Measurements from ENCODE around the gene BRK1.
"Not testable (repeated sequence)": the region's sequence is repeated elsewhere in the genome, so short reads cannot be mapped to it uniquely, and the experiment has no call there.

BRK1 gene

GRCh38 chr3:10115326-10116137 is at the start of gene BRK1:
BRK1 (plus strand) TSS chr3:10115675; CDS start chr3:10115702, 27 bp downstream.
- DNase-seq (ENCODE audit: low spot score) = peak; percentile 96

GRCh38 chr3:10070077-10070476 is 45.4 kb upstream of the BRK1 start:
- not testable (repeated sequence) for DNase-seq (ENCODE audit: low spot score)

- no peak for DNase-seq (ENCODE audit: low spot score)
These were observed 40.8 kb upstream of the BRK1 start for GRCh38 chr3:10074666-10075065.

GRCh38 chr3:10081871-10082270 is 33.6 kb upstream of the BRK1 start:
- DNase-seq (ENCODE audit: low spot score) = no peak

GRCh38 chr3:10085738-10086137 is 29.7 kb upstream of the BRK1 start:
- no peak for DNase-seq (ENCODE audit: low spot score)

GRCh38 chr3:10088256-10088655 is 27.2 kb upstream of the BRK1 start:
- no peak for DNase-seq (ENCODE audit: low spot score)

GRCh38 chr3:10090179-10090578 is 25.3 kb upstream of the BRK1 start:
- DNase-seq (ENCODE audit: low spot score) = no peak

- not testable (repeated sequence) for DNase-seq (ENCODE audit: low spot score)
These were observed 24.7 kb upstream of the BRK1 start for GRCh38 chr3:10090774-10091173.

- not testable (repeated sequence) for DNase-seq (ENCODE audit: low spot score)
These were observed 24.1 kb upstream of the BRK1 start for GRCh38 chr3:10091387-10091786.

GRCh38 chr3:10093678-10094077 is 21.8 kb upstream of the BRK1 start:
- no peak for DNase-seq (ENCODE audit: low spot score)

GRCh38 chr3:10099041-10099440 is 16.4 kb upstream of the BRK1 start:
- DNase-seq (ENCODE audit: low spot score) = no peak

GRCh38 chr3:10106919-10107318 is 8.6 kb upstream of the BRK1 start:
- DNase-seq (ENCODE audit: low spot score) = no peak

GRCh38 chr3:10108091-10108490 is 7.4 kb upstream of the BRK1 start, which contains the start of gene FANCD2OS:
FANCD2OS (minus strand) TSS chr3:10108255; CDS start chr3:10104774, 3,481 bp downstream.
- DNase-seq (ENCODE audit: low spot score) = no peak

GRCh38 chr3:10116138-10116460 is 624 bp downstream of the BRK1 start:
- peak; percentile 22 for DNase-seq (ENCODE audit: low spot score)

GRCh38 chr3:10116928-10117327 is 1.5 kb downstream of the BRK1 start:
- no peak for DNase-seq (ENCODE audit: low spot score)

- no peak for DNase-seq (ENCODE audit: low spot score)
These were observed 3.9 kb downstream of the BRK1 start for GRCh38 chr3:10119376-10119775.

GRCh38 chr3:10121064-10121463 is 5.6 kb downstream of the BRK1 start:
- DNase-seq (ENCODE audit: low spot score) = no peak

GRCh38 chr3:10122724-10123123 is 7.2 kb downstream of the BRK1 start:
- DNase-seq (ENCODE audit: low spot score) = no peak

- not testable (repeated sequence) for DNase-seq (ENCODE audit: low spot score)
These were observed 20.4 kb downstream of the BRK1 start for GRCh38 chr3:10135872-10136271.

- no peak for DNase-seq (ENCODE audit: low spot score)
These were observed 21.0 kb downstream of the BRK1 start for GRCh38 chr3:10136426-10137005.

- no peak for DNase-seq (ENCODE audit: low spot score)
These were observed 21.7 kb downstream of the BRK1 start for GRCh38 chr3:10137178-10137577.

GRCh38 chr3:10140996-10141546 is 25.6 kb downstream of the BRK1 start:
- no peak for DNase-seq (ENCODE audit: low spot score)
